Neural cell (in vitro differentiated cells): Measurements from ENCODE around the gene NFIA.

Experiments used
- EP300 ChIP-seq: fragments of 450-650 bp; conservative IDR thresholded peaks from 2 replicates; pipeline ENCODE4 v1.6.1; 2014; ENCODE audit warnings: antibody characterized with exemption, mild to moderate bottlenecking, moderate library complexity; ENCODE audit not compliant: poor library complexity, severe bottlenecking
- EZH2 ChIP-seq: fragments of 200-600, 300-800 bp; shearing (Covaris generic), sonication (generic); IDR thresholded peaks from 2 replicates; pipeline ENCODE4 v1.6.1; 2014; ENCODE audit warnings: antibody characterized with exemption, low read length, borderline replicate concordance, mild to moderate bottlenecking; ENCODE audit not compliant: insufficient read depth, poor library complexity, severe bottlenecking
- TAF1 ChIP-seq: IDR thresholded peaks from 2 replicates; pipeline ENCODE4 v1.6.1; 2012; ENCODE audit warnings: low read depth
- TF ChIP-seq, protein P1 (sequence below): fragments of 450-650 bp; IDR thresholded peaks from 2 replicates; pipeline ENCODE4 v1.5.1; 2014; ENCODE audit warnings: antibody characterized with exemption, mild to moderate bottlenecking, moderate library complexity; ENCODE audit not compliant: poor library complexity, severe bottlenecking

- TF ChIP-seq EP300 (no peak), EZH2 (no peak), TAF1 (no peak)
- TF ChIP-seq, protein P1, sequence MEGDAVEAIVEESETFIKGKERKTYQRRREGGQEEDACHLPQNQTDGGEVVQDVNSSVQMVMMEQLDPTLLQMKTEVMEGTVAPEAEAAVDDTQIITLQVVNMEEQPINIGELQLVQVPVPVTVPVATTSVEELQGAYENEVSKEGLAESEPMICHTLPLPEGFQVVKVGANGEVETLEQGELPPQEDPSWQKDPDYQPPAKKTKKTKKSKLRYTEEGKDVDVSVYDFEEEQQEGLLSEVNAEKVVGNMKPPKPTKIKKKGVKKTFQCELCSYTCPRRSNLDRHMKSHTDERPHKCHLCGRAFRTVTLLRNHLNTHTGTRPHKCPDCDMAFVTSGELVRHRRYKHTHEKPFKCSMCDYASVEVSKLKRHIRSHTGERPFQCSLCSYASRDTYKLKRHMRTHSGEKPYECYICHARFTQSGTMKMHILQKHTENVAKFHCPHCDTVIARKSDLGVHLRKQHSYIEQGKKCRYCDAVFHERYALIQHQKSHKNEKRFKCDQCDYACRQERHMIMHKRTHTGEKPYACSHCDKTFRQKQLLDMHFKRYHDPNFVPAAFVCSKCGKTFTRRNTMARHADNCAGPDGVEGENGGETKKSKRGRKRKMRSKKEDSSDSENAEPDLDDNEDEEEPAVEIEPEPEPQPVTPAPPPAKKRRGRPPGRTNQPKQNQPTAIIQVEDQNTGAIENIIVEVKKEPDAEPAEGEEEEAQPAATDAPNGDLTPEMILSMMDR = no peak
These were observed 365.0 kb downstream of the NFIA start for GRCh38 chr1:61447106-61447967.
